Activated CD8-positive, alpha-beta memory T cell treated with anti-CD3 and anti-CD28 coated beads for 4 hours (primary cell): ENCODE data around the gene FAM216B.
"Not testable (repeated sequence)": the region's sequence is repeated elsewhere in the genome, so short reads cannot be mapped to it uniquely, and the experiment has no call there.

Experiments used
- DNase-seq, 2 donors: peaks; one replicate each; pipeline ENCODE4 v3.0.0-alpha.2; 2020; ENCODE audit warnings: low read depth in 2 of 2

The FAM216B gene

DNA sequence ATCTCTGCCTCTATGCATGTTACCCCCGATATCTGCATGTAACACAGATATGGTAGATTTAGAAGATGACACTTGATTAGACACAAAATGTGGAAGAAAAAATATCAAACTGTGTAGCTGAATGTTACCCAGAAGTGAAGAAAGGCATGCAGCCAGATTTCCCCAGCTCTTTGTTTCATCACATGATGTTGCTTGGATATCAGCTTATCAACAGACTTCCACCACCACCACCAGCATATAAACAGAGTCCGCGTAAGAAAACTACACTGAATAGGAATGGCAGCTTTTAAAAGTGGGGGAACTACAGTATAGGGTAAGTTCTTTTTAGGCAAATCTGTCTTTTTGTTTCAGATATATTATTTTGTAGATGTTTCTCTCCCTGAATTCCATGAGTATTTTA lies at the start of gene FAM216B:
Gene FAM216B (plus strand): TSS at position 233 of the 400 bp plus-strand sequence. CDS start 2,484 bp downstream, outside the sequence.
- no peak for DNase-seq

DNA sequence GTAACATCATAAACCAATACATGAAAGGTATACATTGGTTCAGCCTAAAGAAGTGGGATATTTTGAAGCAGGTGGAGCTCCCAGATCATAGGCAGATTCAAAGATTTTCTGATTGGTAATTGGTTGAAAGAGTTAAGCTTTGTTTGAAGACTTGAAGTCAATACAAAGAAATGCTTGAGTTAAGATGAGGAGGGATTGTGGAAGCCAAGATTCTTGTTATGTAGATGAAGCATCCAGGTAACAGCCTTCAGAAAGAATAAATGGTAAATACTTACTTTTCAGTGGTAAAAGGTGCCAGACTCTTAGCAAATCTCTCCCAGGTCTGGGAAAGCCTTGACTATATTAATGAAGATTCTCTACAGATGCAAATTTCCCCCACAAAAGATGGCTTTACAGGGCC lies 49.3 kb upstream of the FAM216B start:
- no peak for DNase-seq

DNA sequence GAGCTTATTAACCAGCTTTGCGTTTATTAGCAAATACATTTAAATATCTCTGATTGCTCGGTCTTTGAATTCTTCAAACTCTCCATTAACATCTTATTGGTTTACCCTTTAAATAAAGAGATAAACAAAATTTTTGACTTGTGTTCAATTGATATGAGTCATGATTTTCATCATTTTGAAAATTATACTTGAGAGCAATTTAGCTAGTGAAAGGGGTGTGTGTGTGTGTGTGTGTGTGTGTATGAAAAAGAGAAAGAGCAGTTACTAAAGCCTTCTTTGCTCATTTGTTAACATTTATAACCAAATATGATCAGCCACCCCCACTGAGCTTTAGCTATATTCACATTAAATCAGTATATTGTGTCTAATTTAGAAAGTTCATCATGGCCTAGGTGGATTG lies 48.3 kb upstream of the FAM216B start:
- DNase-seq: no peak

DNA sequence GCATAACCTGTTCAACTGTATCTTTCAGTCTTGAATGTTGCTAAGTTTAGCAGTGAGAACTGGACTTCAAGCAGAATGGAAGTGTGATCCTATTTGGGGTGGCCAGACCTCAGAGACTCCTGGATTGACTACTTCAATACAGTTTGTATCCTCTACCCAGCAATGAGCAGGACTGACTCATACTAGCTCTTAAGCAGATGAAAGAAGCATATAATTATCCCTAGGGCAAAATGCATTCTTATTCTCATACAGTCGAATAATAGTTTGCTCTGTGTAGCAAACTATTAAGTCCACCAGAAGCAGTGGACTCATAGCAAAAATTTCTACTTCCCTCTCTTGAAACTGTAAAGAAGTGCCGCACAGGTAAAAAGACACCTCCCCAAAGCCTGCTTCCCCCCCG lies 46.4 kb upstream of the FAM216B start:
- no peak for DNase-seq

DNA sequence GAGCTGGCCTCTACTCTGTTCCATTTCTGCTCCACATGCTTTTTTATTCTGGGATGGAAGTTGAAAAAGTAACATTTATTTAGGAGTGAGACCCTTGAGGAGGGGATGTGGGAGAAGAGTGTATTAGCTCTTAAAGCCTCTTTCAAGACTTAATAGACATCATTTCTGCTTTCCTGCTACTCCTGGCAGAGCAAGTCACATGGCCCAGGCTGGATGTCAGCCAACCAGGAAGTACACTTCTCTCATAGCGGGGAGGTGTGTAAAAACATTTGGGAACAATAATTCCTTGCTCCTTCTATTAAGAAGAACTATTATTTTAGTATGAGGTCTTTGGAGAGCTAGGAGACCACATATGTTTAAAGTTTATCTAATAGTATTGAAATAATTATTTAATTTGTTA lies 40.6 kb upstream of the FAM216B start:
- no peak for DNase-seq

DNA sequence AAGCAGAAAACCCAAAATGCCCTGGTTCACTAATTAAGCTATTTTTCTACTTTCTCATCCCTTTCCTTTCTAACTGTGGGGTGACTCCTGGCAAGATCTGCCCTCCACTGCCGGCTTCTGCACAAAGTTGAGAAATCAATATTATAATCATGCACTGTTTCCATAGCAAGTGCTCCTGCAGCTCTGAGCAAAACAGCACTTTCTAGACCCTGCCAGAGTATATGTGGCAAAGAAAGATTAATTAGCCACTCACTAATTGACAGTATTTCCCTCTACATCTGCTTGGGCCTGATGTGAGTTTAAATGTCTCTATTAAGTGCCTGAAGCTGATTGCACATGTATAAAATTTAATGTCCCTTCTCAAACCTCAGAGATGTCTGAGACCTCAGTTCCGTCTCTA lies 39.5 kb upstream of the FAM216B start:
- no peak for DNase-seq

DNA sequence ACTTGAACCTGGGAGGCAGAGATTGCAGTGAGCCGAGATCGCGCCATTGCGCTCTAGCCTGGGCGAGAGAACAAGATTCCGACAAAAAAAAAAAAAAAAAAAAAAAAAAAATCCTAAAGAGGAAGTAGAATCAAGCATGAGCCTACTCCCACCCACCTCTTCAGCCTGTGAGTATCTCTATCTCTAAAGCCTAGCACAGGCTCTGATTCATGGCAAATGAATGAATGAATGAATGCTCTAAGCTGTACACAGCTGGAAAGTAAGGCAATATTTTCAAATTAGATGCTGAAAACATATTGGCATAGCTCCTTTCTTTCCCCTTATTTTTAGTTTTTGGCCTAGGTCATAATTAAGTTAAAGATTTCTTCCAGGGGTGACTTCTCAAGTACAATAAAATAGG lies 35.7 kb upstream of the FAM216B start:
- DNase-seq: no peak

DNA sequence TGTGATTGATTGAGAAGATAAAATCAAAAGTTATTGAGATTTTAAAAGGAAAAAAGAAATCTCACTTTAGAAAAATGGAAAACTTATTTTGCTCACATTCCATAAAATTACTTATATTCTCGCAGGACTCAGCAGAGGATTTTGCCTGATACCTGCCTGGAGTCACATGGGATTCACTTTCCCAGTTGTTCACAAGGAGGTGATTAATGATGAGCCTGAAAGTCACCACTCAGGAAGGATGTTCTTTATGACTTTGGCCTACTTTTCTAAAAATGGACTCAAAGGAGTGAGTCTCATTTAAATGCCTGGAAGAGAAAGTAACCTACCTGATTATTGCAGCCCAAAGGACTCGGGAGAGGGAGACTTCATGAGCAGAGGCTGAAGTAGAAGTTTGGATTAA lies 34.5 kb upstream of the FAM216B start:
- DNase-seq: no peak

DNA sequence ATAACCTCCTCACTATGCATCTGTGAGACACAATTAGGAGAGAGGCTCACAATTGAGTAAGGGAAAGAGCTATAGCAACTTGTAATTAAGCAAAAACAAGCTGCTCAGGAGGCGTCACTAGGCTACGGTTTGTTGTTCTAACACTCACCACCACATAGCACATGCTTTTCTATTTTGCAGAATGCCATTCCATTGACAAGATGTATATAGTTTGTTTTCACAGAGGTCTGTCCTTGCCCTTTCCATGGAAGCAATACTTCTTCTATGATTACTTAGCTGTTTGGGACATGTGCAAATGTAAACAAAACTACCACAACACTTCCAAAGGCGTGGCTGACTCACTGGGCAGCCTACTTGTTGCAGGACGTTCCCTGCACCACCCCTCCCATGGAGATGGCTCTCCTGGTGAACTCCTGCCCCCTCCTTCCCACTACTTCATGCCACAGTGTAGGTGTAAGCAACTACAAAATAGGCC lies 33.9 kb upstream of the FAM216B start:
- no peak for DNase-seq

DNA sequence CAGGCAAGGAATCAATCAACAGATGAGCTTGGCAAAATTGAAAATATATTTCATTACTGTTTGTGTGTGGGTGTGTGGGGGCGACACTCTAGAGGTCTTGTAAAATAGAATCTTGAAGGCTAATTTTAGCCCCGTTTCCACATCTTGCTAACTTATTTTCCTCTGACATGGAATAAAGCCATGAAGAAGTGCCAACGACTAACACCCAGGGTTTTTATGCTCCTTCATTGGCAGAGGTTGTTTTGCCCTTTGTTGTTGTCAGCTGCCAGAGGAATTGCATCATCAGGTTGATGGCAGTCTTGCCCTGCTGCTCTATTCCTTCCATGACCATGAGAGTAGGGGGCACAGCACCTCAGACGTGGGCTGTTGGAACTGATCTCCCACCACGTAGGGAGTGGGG lies 30.6 kb upstream of the FAM216B start:
- DNase-seq: no peak

DNA sequence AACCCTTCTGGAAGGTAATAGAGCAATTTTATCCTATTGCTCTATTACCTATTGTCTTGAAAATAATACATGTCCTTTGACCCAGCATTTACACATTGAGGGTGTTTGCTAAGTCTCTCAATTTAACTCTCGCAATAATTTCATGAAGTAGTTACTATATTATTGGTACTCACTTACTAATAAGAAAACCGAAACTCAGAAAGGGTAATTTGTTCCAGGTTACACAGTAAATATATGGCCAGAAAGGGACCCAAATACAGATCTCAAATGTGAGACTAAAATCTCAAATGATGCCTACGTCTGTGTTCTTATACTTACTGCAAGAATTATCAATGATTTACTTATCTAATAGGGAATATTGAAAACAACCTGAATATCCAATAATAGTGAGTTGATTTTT lies 29.7 kb upstream of the FAM216B start:
- DNase-seq: no peak

DNA sequence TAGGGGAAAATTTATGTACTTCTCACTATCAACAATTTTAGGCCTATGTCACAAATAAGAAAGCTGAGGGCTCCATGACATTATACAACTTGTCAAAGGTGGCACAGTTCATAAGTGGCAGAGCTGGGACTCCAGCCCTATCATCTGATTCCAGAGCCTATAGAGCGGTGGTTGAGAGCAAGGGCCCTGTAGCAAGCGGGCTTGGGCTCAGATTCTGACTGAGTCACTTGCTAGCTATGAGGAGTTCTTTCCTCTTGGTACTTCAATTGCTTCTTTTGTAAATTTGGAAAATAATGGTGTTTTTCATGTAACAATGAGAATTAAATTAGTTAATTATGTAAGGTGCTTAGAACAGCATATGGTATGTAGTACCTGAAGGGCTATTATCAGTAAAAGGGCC lies 28.7 kb upstream of the FAM216B start:
- DNase-seq: no peak

DNA sequence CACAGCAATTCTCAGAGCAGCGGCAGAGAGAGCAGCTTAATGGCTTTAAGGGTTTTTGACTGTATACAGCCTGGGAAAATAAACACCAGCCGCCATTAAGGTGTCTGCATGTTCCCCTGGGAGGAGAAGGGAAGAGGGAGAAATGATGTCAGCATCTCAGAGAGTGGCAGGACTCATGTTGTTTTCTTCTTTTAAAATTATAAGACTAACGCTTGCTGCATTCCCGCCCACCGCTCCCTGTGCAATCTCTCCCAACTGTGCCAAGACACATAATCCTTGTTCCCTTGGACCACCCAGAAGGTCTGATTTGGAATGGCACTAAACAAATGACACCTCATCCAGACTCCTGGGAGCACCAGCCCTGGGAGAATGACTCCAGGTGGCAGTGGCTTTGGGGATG lies 27.7 kb upstream of the FAM216B start:
- DNase-seq: no peak

DNA sequence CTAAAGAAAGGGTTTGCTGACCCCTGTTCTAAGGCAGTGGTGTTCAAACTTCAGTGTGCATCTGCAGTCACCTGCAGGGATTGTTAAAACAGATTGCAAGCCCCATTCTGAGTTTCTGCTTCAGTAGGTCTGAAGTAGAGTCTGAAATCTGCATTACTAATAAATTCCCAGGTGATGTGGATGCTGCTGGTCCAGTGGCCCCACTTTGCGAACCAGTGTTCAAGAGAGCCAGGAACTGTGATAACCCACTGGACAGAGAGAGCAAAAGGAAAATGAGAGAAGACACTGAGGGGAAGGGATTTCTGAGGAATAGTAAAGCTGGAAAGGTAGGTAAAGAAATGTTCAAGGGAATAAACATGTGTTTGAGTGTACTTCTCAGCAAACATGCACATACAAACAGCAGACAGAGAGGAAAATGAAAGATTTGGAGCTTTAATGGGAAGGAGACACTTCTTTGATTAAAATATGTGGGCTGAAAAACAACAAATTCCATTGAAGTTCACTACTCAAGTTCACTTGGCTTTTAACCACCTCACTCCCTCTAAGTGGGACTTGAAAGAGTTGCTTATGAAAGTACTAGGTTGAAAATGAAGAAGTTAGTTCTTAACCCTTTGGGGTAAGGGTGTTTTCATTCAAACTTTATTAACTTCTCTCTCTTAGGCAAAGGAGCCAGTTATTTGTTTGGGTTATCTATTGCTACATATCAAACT lies 26.4 kb upstream of the FAM216B start:
- no peak for DNase-seq

DNA sequence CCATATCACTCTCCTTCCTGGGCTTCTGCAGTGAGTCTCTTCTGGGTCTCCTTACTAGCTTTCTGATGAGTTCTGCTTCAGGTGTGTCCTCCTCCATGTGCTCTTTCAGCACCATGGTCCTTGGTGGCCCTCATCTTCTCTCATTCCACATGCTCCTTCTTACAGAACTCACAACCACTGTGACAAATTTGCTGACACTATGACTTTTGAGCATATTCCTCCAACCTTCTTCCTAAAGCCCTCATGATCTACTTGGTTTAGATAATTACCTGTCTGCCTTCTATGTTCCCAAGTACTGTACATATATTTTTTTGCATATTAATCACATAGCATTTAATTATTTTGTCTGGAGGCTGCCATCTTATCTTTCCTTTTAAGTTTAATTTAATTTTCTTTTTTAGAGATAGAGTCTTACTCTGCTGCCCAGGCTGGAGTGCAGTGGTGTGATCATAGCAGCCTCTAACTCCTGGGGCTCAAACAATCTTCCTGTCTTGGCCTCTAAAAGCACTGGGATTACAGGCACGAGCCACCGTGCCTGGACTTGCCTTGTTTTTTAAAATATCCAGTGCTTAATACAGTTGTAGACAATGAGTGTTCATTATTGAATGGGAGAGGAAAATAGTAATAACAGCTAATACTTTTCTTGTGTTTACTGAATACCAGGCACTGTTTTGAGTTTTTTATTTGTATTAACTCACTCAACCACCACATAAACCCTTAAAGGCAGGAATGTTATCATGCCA lies 23.5 kb upstream of the FAM216B start:
- DNase-seq: no peak

DNA sequence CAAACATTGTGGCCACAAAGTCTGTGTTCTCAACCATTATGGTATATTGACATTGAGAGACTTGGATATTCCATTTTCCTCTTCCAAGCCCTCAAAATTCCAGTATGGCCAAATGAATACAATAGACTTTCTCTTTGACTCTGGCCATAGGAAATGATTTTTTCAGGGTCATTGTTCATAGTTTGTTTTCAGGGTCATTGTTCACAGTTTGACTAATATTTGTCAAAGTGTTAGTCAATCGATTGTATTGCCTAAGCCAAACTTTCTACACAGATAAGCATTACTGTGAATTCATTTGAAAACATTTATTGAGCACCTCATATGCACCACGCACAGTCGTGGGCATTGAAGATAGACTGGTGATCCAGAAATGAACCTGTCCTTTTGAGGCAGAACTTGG lies 22.9 kb upstream of the FAM216B start:
- no peak for DNase-seq

DNA sequence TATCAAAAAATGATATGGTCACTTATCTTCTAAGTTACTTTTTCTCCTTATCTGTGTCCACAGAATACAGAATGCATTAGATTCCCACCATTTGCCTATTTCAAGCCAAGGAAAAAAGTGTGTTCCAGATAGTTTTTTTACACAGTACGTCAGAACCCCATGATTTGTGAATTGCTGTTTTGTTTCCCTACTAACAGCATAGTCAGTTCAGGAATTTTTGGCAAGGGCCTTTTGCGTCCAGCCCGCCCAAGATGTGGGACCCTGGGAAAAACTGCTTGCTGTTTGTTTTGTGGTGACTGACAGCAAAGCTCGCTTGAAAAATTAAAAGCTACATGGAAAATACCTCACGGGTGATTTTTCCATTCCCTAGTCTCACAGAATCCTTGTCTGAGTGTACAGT lies 20.4 kb upstream of the FAM216B start:
- no peak for DNase-seq

DNA sequence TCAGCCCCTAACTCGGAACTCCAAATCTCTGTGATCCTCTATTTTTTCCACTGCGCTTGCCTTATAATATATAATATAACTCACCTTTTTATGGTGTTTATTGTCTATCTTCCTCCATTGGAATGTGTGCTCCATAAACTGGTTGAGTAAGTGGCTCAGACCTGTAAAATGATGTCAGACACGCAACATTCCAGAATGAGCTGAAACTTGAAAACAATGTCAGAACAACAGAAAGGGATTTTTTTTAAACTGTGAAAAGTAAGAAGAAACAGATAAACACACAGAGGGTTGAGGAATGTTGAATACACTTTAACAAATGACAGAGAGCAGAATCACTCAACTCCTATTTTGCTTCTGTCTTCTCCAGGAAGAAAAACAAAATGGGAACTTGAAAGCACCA lies 19.1 kb upstream of the FAM216B start:
- DNase-seq: no peak

DNA sequence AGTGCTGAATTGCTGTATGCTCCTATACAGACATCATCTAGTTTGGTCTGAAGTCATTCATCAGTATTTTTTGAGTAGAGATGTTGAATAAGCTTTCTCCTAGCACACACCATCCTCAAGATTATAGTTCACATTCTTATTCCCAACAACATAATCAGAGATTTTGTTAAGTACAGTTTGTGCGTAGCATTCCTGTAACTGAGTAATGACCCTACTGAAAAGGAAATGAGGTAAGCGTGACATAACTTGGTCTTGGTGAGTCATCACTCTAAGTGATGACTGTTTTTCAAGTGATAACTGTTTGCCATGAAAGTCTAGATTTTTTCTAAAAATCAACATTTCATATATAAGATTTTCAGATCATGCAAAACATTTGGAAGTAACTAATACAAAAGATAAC lies 18.5 kb upstream of the FAM216B start:
- no peak for DNase-seq

DNA sequence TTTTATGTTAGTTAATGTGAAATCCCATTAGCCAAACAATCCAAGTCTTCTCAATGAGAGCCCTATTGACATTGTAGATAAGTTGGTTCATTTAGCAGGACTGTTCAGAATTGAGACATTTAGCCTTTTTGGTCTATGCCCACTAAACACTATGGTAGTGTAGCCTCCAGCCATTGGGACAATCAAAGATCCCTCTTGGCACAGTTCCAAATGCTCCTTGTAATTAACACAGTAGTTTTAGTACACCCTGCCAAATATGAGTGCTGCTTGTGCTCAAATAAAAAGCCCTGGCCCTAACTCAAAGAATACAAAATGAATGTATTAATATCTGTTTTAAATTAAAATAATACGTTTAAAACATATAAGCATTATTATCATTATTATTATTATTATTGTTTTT lies 15.4 kb upstream of the FAM216B start:
- DNase-seq: no peak

DNA sequence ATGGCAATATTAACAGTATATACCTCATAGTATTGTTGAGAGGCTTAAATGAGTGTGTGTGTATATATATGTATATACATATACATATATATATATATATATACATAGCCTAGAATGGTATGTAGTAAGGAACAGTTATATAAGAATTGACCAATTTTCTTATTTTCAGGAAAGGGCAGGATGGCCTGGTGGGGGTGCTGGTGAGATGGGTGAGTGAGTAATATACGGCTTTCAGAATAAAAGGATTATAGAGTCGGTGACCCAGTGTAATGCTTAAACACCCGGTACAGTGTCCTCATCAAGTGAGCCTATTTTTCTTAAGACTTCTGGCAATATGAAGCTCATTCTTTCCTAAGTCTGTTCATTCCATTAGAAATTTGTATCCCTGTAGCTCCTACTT lies 11.7 kb upstream of the FAM216B start:
- DNase-seq: no peak

DNA sequence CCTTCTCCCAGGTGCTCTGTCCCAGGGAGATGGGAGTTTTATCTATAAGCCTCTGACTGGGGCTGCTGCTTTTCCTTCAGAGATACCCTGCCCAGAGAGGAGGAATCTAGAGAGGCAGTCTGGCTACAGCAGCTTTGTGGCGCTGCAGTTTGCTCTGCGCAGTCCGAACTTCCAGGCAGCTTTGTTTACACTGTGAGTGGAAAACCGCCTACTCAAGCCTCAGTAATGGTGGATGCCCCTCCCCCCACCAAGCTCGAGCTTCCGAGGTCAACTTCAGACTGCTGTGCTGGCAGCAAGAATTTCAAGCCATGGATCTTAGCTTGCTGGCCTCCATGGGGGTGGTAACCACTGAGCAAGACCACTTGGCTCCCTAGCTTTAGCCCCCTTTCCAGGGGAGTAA lies 4.8 kb upstream of the FAM216B start:
- DNase-seq: not testable (repeated sequence)

DNA sequence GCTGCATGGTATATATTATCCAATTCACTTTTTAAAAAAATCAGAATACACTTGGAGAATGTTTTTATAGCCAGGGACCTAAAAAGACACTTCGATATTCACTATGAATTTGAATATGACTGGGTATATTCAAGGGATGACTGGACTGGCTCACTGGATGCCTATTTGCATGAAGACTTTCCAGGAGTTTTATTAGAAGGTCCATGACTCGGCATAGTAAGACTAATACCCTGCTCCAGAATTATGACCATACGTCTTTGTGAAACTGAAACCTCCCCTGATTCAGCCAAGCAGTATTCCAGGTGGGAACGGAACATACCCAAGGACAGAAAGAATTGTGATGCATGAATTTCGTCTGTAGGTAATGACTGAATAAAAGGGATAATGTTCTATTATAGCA lies 3.9 kb upstream of the FAM216B start:
- DNase-seq: no peak

DNA sequence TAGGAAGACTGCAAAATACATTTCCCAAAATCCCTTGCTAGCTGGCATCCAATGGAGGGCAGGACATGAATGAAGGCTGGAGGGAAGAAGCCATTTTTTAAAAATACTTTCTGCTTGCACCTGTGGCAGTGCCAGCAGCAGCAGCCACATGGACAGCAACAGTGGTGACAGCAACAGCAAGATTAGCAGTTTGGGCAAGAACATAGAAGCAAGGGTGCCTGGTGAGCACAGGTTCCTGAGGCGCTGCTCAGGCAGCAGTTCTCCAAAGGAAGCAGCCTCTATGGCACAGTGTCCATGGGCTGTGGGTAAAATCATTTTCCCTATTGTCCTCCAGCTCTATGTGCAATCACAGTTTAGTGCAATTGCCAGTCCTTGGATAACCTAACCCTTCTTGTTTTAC lies 1.3 kb upstream of the FAM216B start:
- no peak for DNase-seq
